Neuron (in vitro differentiated cells): ENCODE results near the gene SYVN1.
"Not testable (repeated sequence)": the region's sequence is repeated elsewhere in the genome, so short reads cannot be mapped to it uniquely, and the experiment has no call there.

Experiments
- H2AFZ ChIP-seq: one replicate; pipeline ENCODE4 v1.6.1; 2013; ENCODE audit warnings: low read depth, mild to moderate bottlenecking, inconsistent platforms, low read length, moderate library complexity
- H3K27me3 ChIP-seq: one replicate; pipeline ENCODE4 v1.6.1; 2013; ENCODE audit warnings: low read length; ENCODE audit not compliant: insufficient read depth
- H3K36me3 ChIP-seq: one replicate; pipeline ENCODE4 v1.6.1; 2013; ENCODE audit warnings: low read length; ENCODE audit not compliant: insufficient read depth
- H3K4me1 ChIP-seq: one replicate; pipeline ENCODE4 v1.6.1; 2013; ENCODE audit warnings: low read length; ENCODE audit not compliant: insufficient read depth
- H3K4me3 ChIP-seq: 2 replicates; pipeline ENCODE4 v1.5.1; 2013; ENCODE audit warnings: mild to moderate bottlenecking, low read length, moderate library complexity
- H3K9me3 ChIP-seq: one replicate; pipeline ENCODE4 v1.6.1; 2013; ENCODE audit warnings: low read length

SYVN1 gene

DNA sequence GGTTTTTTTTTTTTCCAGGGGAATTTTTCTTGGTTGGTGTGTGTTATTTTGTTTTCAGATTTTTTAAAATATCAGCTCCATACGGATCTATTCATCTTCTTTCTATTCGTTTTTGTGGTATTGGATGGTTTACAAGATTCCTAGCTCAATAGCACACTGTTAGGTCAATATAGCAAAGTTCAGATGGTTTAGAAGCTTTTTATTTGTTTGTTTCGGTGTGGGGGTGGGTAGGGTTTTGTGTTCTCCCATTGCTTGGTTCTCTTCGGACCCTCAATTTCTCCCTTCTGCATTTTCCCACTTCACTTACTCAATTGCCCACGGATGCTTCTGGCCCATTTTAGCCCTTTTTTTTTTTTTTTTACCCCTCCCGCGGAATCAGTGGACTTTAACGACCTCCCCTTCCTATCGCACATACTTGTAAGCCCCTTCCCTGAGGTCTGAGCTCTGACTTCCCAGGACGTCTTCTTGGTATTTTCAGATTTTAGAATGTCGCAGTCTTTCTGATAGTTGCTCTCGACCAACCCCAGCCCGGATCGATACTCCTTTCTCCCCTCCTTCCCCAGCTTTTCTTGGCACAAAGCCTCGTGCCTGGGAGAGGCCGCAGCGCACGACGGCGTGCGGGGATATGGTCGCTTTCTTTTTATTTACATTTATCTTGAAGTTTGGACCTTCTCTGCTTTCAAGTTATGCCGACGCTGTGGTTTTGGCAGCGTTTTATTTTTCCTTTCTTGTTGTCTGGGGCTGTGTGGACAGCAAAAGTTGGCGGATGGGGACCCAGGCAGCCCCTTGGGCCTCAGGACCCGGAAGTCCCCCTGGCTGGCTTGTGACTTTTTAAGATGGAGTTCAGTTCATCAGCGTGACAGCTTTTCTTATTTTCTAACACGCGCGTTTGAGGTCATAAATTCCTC, 31.3 kb upstream of the SYVN1 start:
- H3K4me1 ChIP-seq = no peaks in the 10 kb centered on the region
- no peak overlapping the region for H2AFZ ChIP-seq
- H3K9me3 ChIP-seq = no peaks in the 10 kb centered on the region
- H3K4me3 ChIP-seq = no peak overlapping the region
- no peaks in the 10 kb centered on the region for H3K36me3 ChIP-seq
- H3K27me3 ChIP-seq = no peaks in the 10 kb centered on the region

DNA sequence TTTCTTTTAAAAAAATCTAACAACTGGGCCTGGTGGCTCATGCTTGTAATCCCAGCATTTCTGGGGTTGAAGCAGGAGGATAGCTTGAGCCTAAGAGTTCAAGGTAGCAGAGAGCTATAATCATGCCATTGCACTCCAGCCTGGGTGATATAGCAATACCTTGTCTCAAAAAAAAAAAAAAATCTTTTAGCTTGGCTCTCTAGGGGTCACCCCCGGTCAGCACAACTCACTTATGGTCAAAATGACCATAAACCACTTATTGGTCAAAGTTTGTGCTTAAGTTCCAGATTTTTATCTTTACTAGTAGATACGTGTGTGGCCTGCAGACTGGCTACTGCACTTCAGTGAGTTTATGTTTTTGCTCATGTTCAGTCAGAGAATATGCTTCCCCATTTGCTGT, 29.4 kb upstream of the SYVN1 start:
- Histone ChIP-seq H3K4me3 (no peak overlapping the region), H3K9me3 (no peaks in the 10 kb centered on the region), H3K4me1 (no peaks in the 10 kb centered on the region), H2AFZ (no peak overlapping the region), H3K27me3 (no peaks in the 10 kb centered on the region), H3K36me3 (no peaks in the 10 kb centered on the region)

DNA sequence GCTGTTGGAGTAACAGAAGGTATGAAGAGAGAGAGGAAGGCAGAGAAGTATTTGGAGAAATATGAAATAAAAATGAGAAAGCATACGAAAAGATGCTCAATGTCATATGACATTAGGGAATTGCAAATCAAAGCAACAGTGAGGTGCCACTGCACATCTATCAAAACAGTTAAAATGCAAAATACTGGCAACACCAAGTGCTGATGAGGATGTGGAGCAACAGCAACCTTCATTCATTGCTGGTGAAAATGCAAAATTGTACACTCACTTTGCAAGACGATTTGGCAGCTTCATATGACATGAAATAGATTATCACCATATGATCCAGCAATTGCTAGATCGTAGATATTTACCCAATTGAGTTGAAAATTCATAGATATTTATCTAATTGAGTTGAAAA, 26.3 kb upstream of the SYVN1 start:
- no peaks in the 10 kb centered on the region for H3K9me3 ChIP-seq
- no peak overlapping the region for H3K4me3 ChIP-seq
- H3K36me3 ChIP-seq = no peaks in the 10 kb centered on the region

DNA sequence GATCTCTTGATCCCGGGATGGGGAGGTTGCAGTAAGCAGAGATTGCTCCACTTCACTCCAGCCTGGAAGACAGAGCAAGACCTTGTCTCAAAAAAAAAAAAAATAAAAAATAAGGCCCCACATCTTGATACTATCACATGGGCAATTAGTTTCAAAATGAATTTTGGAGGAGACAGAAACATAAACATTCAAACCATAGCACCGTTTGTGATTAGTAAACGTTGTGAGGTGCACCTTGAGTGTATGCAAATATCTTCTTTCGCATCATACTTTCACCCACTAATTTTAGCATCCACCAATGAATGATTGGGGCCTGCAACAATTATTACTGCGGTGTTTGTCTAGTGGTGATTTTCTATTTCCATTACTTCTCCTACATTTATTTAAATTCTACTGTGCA, 24.7 kb upstream of the SYVN1 start:
- no peaks in the 10 kb centered on the region for H3K4me1 ChIP-seq
- H3K9me3 ChIP-seq = no peaks in the 10 kb centered on the region
- no peak overlapping the region for H3K4me3 ChIP-seq
- no peaks in the 10 kb centered on the region for H3K36me3 ChIP-seq
- no peaks in the 10 kb centered on the region for H3K27me3 ChIP-seq
- H2AFZ ChIP-seq = no peak overlapping the region

More for the DNA sequence above, 26.3 kb upstream of the SYVN1 start:
- Histone ChIP-seq H3K4me1 (no peaks in the 10 kb centered on the region), H3K27me3 (no peaks in the 10 kb centered on the region), H2AFZ (no peak overlapping the region)

DNA sequence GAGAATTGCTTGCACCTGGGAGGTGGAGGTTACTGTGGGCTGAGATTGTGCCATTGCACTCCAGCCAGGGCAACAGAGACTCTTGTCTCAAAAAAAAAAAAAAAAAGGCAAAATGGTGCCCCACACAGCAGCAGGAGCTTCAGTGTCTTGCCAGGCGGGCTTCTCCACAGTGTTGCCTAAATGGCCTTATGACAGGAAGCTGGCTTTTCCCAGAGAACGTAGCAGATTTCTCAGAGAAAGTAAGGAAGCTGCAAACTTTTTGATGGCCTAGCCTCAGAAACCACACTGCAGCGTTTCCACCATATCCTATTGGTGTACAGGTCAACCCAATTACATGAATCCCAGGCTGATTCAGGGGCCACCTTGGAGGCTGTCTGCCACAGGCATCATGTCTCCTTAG, 23.0 kb upstream of the SYVN1 start:
- no peaks in the 10 kb centered on the region for H3K9me3 ChIP-seq
- no peaks in the 10 kb centered on the region for H3K4me1 ChIP-seq
- H3K36me3 ChIP-seq = no peaks in the 10 kb centered on the region
- no peak overlapping the region for H3K4me3 ChIP-seq
- no peaks in the 10 kb centered on the region for H3K27me3 ChIP-seq
- H2AFZ ChIP-seq = no peak overlapping the region

DNA sequence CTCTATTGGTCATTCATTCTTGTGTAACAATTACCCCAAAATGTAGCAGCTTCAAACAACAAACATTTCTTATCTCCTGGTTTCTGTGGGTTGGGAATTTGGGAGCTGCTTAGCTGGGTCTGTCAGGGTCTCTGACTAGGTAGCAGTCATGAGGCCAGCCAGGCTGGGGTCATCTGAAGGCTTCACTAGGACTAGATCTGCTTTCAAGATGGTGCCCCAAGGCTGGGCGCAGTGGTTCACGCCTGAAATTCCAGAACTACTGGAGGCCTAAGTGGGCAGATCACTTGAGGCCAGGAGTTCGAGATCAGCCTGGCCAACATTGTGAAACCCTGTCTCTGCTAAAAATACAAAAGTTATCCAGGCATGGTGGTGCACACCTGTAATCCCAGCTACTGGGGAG, 22.6 kb upstream of the SYVN1 start:
- no peaks in the 10 kb centered on the region for H3K27me3 ChIP-seq
- no peaks in the 10 kb centered on the region for H3K4me1 ChIP-seq
- H3K9me3 ChIP-seq = no peaks in the 10 kb centered on the region
- H3K36me3 ChIP-seq = no peaks in the 10 kb centered on the region
- H2AFZ ChIP-seq = no peak overlapping the region
- no peak overlapping the region for H3K4me3 ChIP-seq

DNA sequence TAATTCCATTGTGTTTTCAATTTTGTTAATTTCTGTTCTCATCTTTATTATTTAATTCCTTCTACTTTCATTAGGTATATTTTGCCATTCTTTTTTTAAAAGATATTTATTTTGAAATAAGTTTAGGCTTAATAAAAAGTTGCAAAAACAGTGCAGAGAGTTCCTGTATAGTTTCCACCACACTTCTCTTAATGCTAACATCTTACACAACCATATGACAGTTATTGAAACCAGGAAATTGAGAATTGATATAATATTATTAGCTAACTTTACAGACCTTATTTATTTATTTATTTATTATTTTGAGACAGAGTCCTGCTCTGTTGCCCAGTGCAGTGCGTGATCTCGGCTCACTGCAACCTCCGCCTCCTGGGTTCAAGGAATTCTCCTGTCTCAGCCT, 21.9 kb upstream of the SYVN1 start:
- no peaks in the 10 kb centered on the region for H3K4me1 ChIP-seq
- H3K9me3 ChIP-seq = no peaks in the 10 kb centered on the region
- H3K27me3 ChIP-seq = no peaks in the 10 kb centered on the region
- H3K4me3 ChIP-seq = no peak overlapping the region
- no peak overlapping the region for H2AFZ ChIP-seq
- no peaks in the 10 kb centered on the region for H3K36me3 ChIP-seq

DNA sequence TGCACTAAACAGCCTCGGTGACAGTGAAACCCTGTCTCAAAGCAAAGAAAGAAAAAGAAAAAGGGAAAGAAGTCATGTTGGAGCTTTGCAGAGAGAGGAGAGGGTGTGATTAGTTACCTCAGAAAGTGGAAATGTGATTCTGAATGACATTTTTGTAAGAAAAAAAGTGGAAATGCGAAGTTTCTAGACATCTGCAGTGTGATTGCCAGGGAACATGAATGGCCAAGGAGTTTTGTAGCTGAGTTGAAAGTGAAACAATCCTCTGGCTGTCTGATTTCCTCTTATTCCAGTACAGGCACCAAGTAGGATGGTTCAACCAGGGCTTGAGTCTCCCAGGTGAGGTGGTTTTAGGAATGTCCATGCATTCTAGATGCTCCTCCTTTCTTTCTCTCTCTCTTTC, 17.8 kb upstream of the SYVN1 start:
- peaks cover 8% of the 10 kb centered on the region for H3K4me1 ChIP-seq
- no peaks in the 10 kb centered on the region for H3K27me3 ChIP-seq
- H2AFZ ChIP-seq = no peak overlapping the region
- no peaks in the 10 kb centered on the region for H3K36me3 ChIP-seq
- H3K4me3 ChIP-seq = no peak overlapping the region
- H3K9me3 ChIP-seq = no peaks in the 10 kb centered on the region

DNA sequence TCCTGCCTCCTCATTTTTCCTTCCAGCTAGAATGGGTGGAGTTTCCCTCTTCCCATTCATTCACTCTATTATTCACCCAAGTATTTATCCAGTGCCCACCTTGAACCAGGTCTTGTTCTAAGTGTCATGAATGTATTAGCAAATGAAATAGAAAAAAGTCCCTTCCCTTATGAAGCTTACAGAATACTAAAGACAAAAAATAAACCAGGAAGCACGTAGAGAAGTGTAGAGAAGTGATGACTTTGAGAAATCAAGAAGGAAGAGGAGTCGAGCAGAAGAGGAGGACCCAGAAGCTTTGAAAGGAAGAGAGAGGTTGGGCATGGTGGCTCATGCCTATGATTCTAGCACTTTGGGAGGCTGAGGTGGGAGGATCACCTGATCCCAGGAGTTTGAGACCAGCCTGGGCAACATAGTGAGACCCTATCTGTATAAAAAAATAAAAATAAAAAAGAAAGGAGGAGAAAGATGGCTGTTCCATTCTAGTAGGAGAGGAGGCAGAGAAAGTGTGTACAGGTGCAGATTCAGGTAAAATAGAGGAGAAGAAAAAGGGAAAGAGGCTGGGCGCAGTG, 17.1 kb upstream of the SYVN1 start:
- Histone ChIP-seq H3K4me1 (peaks cover 8% of the 10 kb centered on the region), H3K27me3 (no peaks in the 10 kb centered on the region), H3K4me3 (no peak overlapping the region), H3K9me3 (peaks cover 2% of the 10 kb centered on the region), H2AFZ (peak overlapping the region; percentile 48), H3K36me3 (no peaks in the 10 kb centered on the region)

DNA sequence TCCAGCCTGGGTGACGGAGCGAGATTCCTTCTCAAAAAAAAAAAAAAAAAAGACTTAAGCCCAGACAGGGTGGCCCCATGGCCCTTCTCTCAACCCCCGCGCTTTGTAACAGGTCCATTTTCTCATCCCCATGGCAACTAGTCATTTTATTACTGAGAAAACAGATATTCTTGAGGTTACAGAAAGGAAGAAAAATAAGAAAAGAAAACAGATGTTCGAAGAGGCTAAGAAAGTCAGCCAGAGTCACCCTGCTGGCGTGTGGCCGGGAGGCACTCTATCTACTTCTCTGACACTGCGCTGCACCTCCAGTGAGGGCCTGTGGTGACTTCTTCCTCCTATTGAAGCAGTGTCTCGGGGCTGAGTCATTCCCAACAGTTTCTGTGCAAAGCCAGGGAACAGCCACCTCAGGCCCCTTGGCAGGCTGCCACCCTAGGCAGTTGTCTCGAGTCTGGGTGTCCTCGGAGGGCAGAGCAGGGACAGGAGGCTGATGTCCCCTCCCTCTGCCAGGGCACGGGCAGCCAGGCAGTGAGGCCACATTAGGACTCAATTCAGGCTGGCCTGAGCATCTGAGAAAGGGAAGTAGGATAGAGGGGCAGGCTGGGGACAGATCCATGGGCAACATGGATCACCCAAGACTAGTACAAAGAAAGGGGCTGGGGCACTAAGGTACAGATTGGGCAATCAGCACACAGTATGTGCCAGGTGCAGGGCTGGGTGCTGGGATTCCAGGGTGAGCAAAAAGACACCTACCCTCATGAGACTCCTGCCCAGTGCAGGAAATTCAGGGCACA, 16.4 kb upstream of the SYVN1 start:
- H3K4me3 ChIP-seq = no peak overlapping the region
- H3K9me3 ChIP-seq = peaks cover 2% of the 10 kb centered on the region
- peak overlapping the region; percentile 48 for H2AFZ ChIP-seq
- H3K36me3 ChIP-seq = no peaks in the 10 kb centered on the region
- H3K27me3 ChIP-seq = no peaks in the 10 kb centered on the region
- H3K4me1 ChIP-seq = peaks cover 8% of the 10 kb centered on the region

DNA sequence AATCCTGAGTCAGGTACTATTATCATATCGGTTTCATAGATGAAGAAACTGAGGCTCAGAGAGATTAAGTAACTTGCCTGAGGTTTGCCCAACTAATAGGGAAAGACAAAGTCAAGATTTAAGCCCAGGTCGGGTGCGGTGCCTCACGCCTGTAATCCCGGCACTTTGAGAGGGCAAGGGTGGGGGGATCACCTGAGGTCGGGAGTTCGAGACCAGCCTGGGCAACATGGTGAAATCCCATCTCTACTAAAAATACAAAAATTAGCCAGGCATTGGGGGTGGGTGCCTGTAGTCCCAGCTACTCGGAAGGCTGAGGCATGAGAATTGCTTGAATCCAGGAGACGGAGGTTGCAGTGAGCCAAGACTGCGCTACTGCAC, 15.8 kb upstream of the SYVN1 start:
- not testable (repeated sequence) for H3K4me1 ChIP-seq, H3K27me3 ChIP-seq, H3K9me3 ChIP-seq, H3K4me3 ChIP-seq, H2AFZ ChIP-seq, H3K36me3 ChIP-seq

DNA sequence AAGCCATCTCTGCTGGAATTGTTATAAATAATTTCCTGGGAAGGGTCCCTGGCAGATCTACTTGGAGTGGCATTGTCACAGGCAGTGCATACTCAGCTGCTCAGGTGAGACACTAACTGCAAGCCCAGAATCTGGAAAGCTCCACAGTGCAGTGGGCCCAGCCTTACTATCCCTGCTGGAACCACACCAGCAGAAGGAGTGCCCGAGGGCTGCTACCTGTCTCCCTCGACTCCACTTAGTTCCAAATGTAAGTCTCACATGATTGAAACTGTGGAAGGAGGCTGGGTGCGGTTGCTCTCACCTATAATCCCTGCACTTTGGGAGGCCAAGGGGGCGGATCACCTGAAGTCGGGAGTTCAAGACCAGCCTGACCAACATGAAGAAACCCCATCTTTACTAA, 14.3 kb upstream of the SYVN1 start:
- Histone ChIP-seq H3K27me3 (peaks cover 2% of the 10 kb centered on the region), H3K4me3 (no peak overlapping the region), H3K9me3 (peaks cover 2% of the 10 kb centered on the region)

DNA sequence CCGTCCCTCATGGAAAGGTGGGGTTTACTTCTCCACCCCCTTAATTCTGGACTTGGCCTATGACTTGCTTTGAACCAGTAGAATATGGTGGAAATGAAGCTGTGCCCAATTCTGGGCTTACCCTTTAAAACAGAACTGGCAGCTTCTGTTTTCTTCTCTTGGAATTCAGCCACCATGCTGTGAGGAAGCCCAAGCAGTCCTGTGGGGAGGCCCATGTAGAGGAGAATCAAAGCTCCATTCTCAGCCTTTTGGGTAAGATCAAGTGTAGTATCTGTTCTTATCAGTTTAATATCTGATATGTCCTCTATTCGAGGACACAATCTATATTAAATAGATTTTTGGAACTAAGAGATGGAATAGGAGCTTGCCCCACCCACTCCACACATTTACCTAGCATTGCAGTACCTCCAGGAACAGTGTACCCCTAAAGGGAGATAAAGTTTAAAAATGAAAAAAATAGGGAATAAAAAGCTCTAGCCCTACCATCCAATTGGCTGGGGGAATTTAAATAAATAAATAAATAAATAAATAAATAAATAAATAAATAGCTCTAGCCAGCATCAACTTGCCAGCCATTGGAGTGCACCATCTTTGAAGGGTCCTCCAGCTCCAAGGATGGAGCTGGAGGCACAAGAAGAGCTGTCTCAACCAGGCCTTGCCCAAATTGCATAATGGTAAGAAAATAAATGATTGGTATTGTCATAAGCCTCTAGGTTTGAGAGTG, 13.2 kb upstream of the SYVN1 start:
- Histone ChIP-seq H2AFZ (no peak overlapping the region), H3K36me3 (no peaks in the 10 kb centered on the region), H3K27me3 (peaks cover 2% of the 10 kb centered on the region), H3K4me1 (peaks cover 8% of the 10 kb centered on the region), H3K4me3 (no peak overlapping the region), H3K9me3 (peaks cover 2% of the 10 kb centered on the region)

More for the DNA sequence above, 14.3 kb upstream of the SYVN1 start:
- Histone ChIP-seq H3K36me3 (no peaks in the 10 kb centered on the region), H3K4me1 (peaks cover 8% of the 10 kb centered on the region), H2AFZ (no peak overlapping the region)
